ENCODE results near the gene IL31RA. TPM values are rescaled to one million over a fixed set of nuclear protein-coding genes. Genes with fewer than 3 reads are reported as not detected.
A peak's percentile ranks its signal among the peaks of the same experiment; 100 is the strongest.

IL31RA gene
- polyA plus RNA-seq, 2 of the 4 experiments (the other 2 are of a cell fraction): 0.94 to 2.0 TPM

DNA sequence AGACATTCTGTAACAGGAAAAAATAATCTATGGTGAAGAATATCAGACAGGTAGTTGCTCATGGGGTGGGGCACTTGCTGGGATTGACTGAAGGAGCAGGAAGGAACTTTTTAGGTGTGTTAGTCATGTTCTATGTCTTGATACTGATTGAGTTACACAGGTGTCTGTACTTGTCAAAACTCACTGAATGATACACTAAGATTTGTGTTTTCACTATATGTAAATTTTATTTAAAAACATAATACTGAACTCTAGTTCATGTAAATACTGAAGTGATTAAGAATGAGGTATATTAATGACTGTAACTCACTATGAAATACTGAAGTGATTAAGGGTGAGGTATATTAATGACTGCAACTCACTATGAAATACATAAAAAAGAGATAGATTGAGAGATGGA lies 115.1 kb downstream of the IL31RA start:
- FAIRE-seq (no peak), DNase-seq (ENCODE audit: low read depth in 1 of 2, low spot score in 1 of 2) (no peak), ATAC-seq (no peak)
- H3K4me2 ChIP-seq: no peak overlapping the region
- H3K4me1 ChIP-seq: peaks cover 12% of the 10 kb centered on the region
- ChIA-PET POLR2A (no interaction called here), CTCF (interaction anchor here (1.0 kb wide), 1 partner anchor 106 kb away, joined by 3 read pairs; no protein-coding TSS in a partner anchor)
- no peak overlapping the region for H3K27ac ChIP-seq
- H3K4me3 ChIP-seq: no peak overlapping the region
- no peaks in the 10 kb centered on the region for H3K9me3 ChIP-seq
- TF ChIP-seq CBX8 (IDR thresholded peaks at IDR 0.05) (no peak), FOSB (CRISPR knock-in tag; IDR thresholded peaks at IDR 0.05) (no peak), CHD2 (IDR thresholded peaks at IDR 0.05; ENCODE audit: low read length, partially characterized antibody) (no peak), ELK1 (IDR thresholded peaks at IDR 0.05; ENCODE audit: low read depth, low read length) (no peak), RAD21 (conservative IDR thresholded peaks at IDR 0.05 in 1 of 2, IDR thresholded peaks at IDR 0.05 in 1 of 2) (no peak), RCOR1 (IDR thresholded peaks at IDR 0.05; ENCODE audit: low read depth, low read length) (no peak)
- TF ChIP-seq, protein P1, sequence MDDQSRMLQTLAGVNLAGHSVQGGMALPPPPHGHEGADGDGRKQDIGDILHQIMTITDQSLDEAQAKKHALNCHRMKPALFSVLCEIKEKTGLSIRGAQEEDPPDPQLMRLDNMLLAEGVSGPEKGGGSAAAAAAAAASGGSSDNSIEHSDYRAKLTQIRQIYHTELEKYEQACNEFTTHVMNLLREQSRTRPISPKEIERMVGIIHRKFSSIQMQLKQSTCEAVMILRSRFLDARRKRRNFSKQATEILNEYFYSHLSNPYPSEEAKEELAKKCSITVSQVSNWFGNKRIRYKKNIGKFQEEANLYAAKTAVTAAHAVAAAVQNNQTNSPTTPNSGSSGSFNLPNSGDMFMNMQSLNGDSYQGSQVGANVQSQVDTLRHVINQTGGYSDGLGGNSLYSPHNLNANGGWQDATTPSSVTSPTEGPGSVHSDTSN (IDR thresholded peaks at IDR 0.05): no peak

GRCh38 chr5:55969956-55970355 lies 118.8 kb downstream of the IL31RA start:
- DNase-seq (ENCODE audit: low read depth in 1 of 2, low spot score in 1 of 2): no peak
- ATAC-seq: 0 out of 6 replicates have a peak, but pooled peaks of 1 of the 2 experiments have one; percentile 24

More at GRCh38 chr5:55969956-55970355, 118.8 kb downstream of the IL31RA start:
- peak overlapping the region; percentile 12; the same call in 1 of the 3 replicates for H3K4me2 ChIP-seq
- ChIA-PET CTCF (interaction anchor here (1.2 kb wide), 3 partner anchors 12 to 231 kb away, joined by 3 to 4 read pairs (median 4); no protein-coding TSS in a partner anchor), POLR2A (no interaction called here)
- 14% methylated on average over 1 of the region's 1 CpG for WGBS (ENCODE audit: missing lambda C conversion rate)
- H3K9me3 ChIP-seq: no peaks in the 10 kb centered on the region
- peak overlapping the region in 1 of 2 experiments; percentile 44; a peak in 1 of 6 replicates for H3K27ac ChIP-seq
- peaks cover 12% of the 10 kb centered on the region for H3K4me1 ChIP-seq
- H3K4me3 ChIP-seq: no peak overlapping the region
- TF ChIP-seq ZNF302 (CRISPR knock-in tag; IDR thresholded peaks at IDR 0.05) (no peak), RFX5 (IDR thresholded peaks at IDR 0.05) (no peak), HOXB5 (CRISPR knock-in tag; IDR thresholded peaks at IDR 0.05) (no peak), TP53 (CRISPR knock-in tag; IDR thresholded peaks at IDR 0.05) (no peak), RNF2 (IDR thresholded peaks at IDR 0.05; ENCODE audit: borderline replicate concordance, low read depth) (no peak), BHLHE40 (IDR thresholded peaks at IDR 0.05; ENCODE audit: low read depth, low read length) (no peak), ZSCAN20 (CRISPR knock-in tag; IDR thresholded peaks at IDR 0.05) (no peak), BCL3 (IDR thresholded peaks at IDR 0.05) (no peak), ZFP36 (IDR thresholded peaks at IDR 0.05; ENCODE audit: borderline replicate concordance, partially characterized antibody) (no peak), EHMT2 (IDR thresholded peaks at IDR 0.05; ENCODE audit: low read depth) (no peak), JUN (IDR thresholded peaks at IDR 0.05) (no peak), HEYL (CRISPR knock-in tag; IDR thresholded peaks at IDR 0.05) (no peak), SREBF2 (IDR thresholded peaks at IDR 0.05) (no peak), RCOR1 (IDR thresholded peaks at IDR 0.05; ENCODE audit: low read depth, low read length) (no peak), CBX8 (IDR thresholded peaks at IDR 0.05) (no peak), CHD2 (IDR thresholded peaks at IDR 0.05; ENCODE audit: low read length, partially characterized antibody) (no peak), EHF (CRISPR knock-in tag; IDR thresholded peaks at IDR 0.05) (no peak), HOXA7 (CRISPR knock-in tag; IDR thresholded peaks at IDR 0.05) (no peak)
- TF ChIP-seq, protein P2, sequence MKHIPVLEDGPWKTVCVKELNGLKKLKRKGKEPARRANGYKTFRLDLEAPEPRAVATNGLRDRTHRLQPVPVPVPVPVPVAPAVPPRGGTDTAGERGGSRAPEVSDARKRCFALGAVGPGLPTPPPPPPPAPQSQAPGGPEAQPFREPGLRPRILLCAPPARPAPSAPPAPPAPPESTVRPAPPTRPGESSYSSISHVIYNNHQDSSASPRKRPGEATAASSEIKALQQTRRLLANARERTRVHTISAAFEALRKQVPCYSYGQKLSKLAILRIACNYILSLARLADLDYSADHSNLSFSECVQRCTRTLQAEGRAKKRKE (CRISPR knock-in tag; IDR thresholded peaks at IDR 0.05; ENCODE audit: low read depth): no peak
- TF ChIP-seq, protein P1 (IDR thresholded peaks at IDR 0.05): no peak
- no peak for FAIRE-seq

Data from A549 (cell line).